Measurements from ENCODE around the gene MYCBP.

GRCh38 chr1:38891753-38892152 lies 18.6 kb upstream of the MYCBP start:
- TF ChIP-seq CTCF (IDR thresholded peaks at IDR 0.05) (no peak), POLR2A (IDR thresholded peaks at IDR 0.05) (no peak), POLR2AphosphoS5 (IDR thresholded peaks at IDR 0.05) (no peak)
